IPS-18a (cell line): ENCODE data around the gene SEMA4D.

Source experiments
- H3K27ac ChIP-seq: one replicate; pipeline ENCODE4 v1.5.1; 2013; ENCODE audit warnings: low read length
- H3K27me3 ChIP-seq: one replicate; pipeline ENCODE4 v1.6.1; 2013; ENCODE audit warnings: mild to moderate bottlenecking, low read length; ENCODE audit not compliant: control insufficient read depth, insufficient read depth
- H3K36me3 ChIP-seq: one replicate; pipeline ENCODE4 v1.6.1; 2013; ENCODE audit warnings: low read depth, low read length; ENCODE audit not compliant: control insufficient read depth
- H3K4me1 ChIP-seq: one replicate; pipeline ENCODE4 v1.6.1; 2013; ENCODE audit warnings: low read depth, low read length; ENCODE audit not compliant: control insufficient read depth
- H3K4me3 ChIP-seq: one replicate; pipeline ENCODE4 v1.5.1; 2013; ENCODE audit warnings: low read length
- H3K9ac ChIP-seq: one replicate; pipeline ENCODE4 v1.6.1; 2013; ENCODE audit warnings: mild to moderate bottlenecking, low read length, moderate library complexity
- H3K9me3 ChIP-seq: one replicate; pipeline ENCODE4 v1.6.1; 2013; ENCODE audit warnings: low read depth, low read length; ENCODE audit not compliant: control insufficient read depth

SEMA4D gene

GRCh38 chr9:89497257-89497963 is 503 bp downstream of the SEMA4D start:
- H3K36me3 ChIP-seq = no peaks in the 10 kb centered on the region
- H3K27ac ChIP-seq = no peak overlapping the region
- no peaks in the 10 kb centered on the region for H3K27me3 ChIP-seq
- no peaks in the 10 kb centered on the region for H3K9me3 ChIP-seq
- peak overlapping the region; percentile 16 for H3K9ac ChIP-seq
- peak overlapping the region; percentile 66 for H3K4me3 ChIP-seq
- peaks cover 48% of the 10 kb centered on the region for H3K4me1 ChIP-seq

DNA sequence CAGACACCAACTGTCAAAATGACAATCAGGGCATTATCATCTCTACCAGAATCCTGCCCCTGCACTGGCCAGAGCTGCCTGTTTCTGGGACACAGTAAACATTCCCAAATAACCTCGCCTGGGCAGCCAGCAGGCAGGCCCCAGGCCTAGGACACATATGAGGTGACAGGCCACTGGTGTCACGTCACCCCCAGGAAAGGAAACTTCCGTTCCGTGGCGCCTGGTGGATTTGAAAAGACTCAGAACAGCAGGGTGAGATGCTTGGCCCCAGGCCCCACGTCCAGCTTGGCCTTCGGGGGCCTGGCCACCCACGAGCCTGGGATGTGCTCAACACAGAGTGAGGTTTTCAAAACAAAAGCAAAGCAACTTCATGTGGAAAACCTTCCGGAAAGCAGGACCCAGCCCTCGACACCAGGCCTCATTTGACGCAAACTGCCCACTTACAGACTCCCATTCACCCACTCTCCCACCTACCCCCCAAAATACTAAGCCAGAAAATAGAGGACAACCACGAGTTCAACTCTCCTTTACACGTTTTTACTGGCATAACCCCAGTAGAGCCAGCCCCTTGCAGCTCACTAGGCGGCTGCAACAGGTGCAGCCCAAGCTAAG is 1.2 kb downstream of the SEMA4D start:
- peak overlapping the region; percentile 16 for H3K9ac ChIP-seq

DNA sequence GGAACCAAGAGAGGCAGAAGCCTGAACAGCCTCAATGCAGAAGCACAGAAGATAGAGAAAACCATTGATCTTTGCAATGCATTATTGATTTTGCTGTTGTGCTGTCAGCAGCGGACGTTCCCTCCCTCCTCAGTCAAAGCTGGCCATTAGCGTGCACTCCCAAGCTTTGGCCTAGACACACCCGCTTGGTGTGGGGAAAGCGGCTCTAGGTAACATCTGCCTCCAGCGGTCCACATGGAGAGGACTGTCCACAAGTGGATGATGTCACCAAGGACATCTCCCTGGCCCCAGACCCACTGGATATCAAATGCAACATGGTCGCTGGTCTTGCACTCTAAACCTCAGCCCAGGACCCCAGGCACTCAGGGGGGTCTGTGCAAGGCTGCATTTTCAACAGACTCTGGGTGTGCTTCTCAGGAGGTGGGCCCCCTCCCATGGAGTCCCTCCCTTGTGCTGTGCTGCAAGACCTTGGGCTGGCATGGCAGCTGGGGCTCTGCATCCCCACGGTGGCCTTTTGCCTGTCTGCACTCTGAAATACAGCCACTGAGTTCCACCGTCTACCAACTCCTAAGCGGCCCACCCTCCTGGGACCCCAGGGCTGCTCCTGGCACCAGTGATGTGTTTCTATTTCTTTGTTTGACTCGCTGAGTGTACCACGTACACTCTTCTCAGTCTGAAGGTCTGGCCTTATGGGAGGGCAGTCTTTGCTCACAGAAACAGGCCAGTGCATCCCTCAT is 1.9 kb downstream of the SEMA4D start:
- Histone ChIP-seq H3K4me3 (no peak overlapping the region), H3K4me1 (peaks cover 48% of the 10 kb centered on the region), H3K27ac (no peak overlapping the region), H3K36me3 (no peaks in the 10 kb centered on the region), H3K9me3 (no peaks in the 10 kb centered on the region), H3K27me3 (no peaks in the 10 kb centered on the region), H3K9ac (no peak overlapping the region)

More for the DNA sequence above, 1.2 kb downstream of the SEMA4D start:
- H3K27me3 ChIP-seq = no peaks in the 10 kb centered on the region
- no peak overlapping the region for H3K27ac ChIP-seq
- no peaks in the 10 kb centered on the region for H3K36me3 ChIP-seq
- H3K4me1 ChIP-seq = peaks cover 48% of the 10 kb centered on the region
- H3K9me3 ChIP-seq = no peaks in the 10 kb centered on the region
- peak overlapping the region; percentile 66 for H3K4me3 ChIP-seq

GRCh38 chr9:89494199-89494598 is 3.7 kb downstream of the SEMA4D start:
- Histone ChIP-seq H3K9ac (no peak overlapping the region), H3K9me3 (no peaks in the 10 kb centered on the region), H3K27ac (no peak overlapping the region), H3K4me3 (no peak overlapping the region), H3K36me3 (no peaks in the 10 kb centered on the region), H3K4me1 (peaks cover 56% of the 10 kb centered on the region), H3K27me3 (no peaks in the 10 kb centered on the region)

GRCh38 chr9:89493671-89494070 is 4.2 kb downstream of the SEMA4D start:
- H3K9me3 ChIP-seq = no peaks in the 10 kb centered on the region
- H3K36me3 ChIP-seq = no peaks in the 10 kb centered on the region
- no peak overlapping the region for H3K9ac ChIP-seq
- H3K4me3 ChIP-seq = no peak overlapping the region
- no peaks in the 10 kb centered on the region for H3K27me3 ChIP-seq
- H3K27ac ChIP-seq = no peak overlapping the region
- H3K4me1 ChIP-seq = peaks cover 50% of the 10 kb centered on the region

GRCh38 chr9:89493181-89493580 is 4.7 kb downstream of the SEMA4D start:
- H3K27me3 ChIP-seq = no peaks in the 10 kb centered on the region
- H3K4me3 ChIP-seq = no peak overlapping the region
- H3K4me1 ChIP-seq = peaks cover 45% of the 10 kb centered on the region
- H3K9me3 ChIP-seq = no peaks in the 10 kb centered on the region
- H3K9ac ChIP-seq = no peak overlapping the region
- no peak overlapping the region for H3K27ac ChIP-seq
- H3K36me3 ChIP-seq = no peaks in the 10 kb centered on the region

GRCh38 chr9:89492586-89492985 is 5.3 kb downstream of the SEMA4D start:
- Histone ChIP-seq H3K36me3 (no peaks in the 10 kb centered on the region), H3K9ac (no peak overlapping the region), H3K27ac (no peak overlapping the region), H3K4me3 (no peak overlapping the region), H3K4me1 (peaks cover 45% of the 10 kb centered on the region), H3K27me3 (no peaks in the 10 kb centered on the region), H3K9me3 (no peaks in the 10 kb centered on the region)

GRCh38 chr9:89491694-89492093 is 6.2 kb downstream of the SEMA4D start:
- H3K4me1 ChIP-seq = peaks cover 41% of the 10 kb centered on the region
- H3K9ac ChIP-seq = no peak overlapping the region
- H3K36me3 ChIP-seq = no peaks in the 10 kb centered on the region
- H3K27me3 ChIP-seq = no peaks in the 10 kb centered on the region
- no peak overlapping the region for H3K27ac ChIP-seq
- H3K4me3 ChIP-seq = no peak overlapping the region
- no peaks in the 10 kb centered on the region for H3K9me3 ChIP-seq

- no peak overlapping the region for H3K27ac ChIP-seq
- peaks cover 29% of the 10 kb centered on the region for H3K4me1 ChIP-seq
- no peak overlapping the region for H3K4me3 ChIP-seq
These were observed 8.1 kb downstream of the SEMA4D start for GRCh38 chr9:89489548-89490530.

DNA sequence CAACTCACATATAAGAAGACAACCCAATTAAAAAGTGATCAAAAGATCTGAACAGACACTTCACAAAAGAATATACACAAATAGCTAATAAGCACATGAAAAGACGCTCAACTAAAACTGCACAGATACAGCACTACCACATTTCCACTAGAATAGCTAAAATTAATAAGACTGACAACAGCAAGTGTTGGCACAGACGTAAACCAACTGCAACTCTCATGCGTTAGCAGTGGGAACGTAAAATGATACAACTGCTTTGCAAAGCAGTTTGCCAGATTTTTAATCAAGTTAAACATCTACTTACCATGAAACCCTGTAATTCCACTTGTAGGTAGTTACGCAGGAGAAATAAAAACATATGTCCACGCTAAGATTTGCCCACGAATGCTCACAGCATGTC is 9.0 kb downstream of the SEMA4D start:
- H3K36me3 ChIP-seq = no peaks in the 10 kb centered on the region
- no peaks in the 10 kb centered on the region for H3K27me3 ChIP-seq
- H3K4me1 ChIP-seq = peaks cover 20% of the 10 kb centered on the region
- no peak overlapping the region for H3K9ac ChIP-seq
- H3K4me3 ChIP-seq = no peak overlapping the region
- H3K27ac ChIP-seq = no peak overlapping the region
- H3K9me3 ChIP-seq = no peaks in the 10 kb centered on the region

More at GRCh38 chr9:89489548-89490530, 8.1 kb downstream of the SEMA4D start:
- H3K27me3 ChIP-seq = no peaks in the 10 kb centered on the region
- H3K9ac ChIP-seq = no peak overlapping the region
- no peaks in the 10 kb centered on the region for H3K9me3 ChIP-seq
- no peaks in the 10 kb centered on the region for H3K36me3 ChIP-seq

- Histone ChIP-seq H3K4me3 (no peak overlapping the region), H3K9ac (no peak overlapping the region), H3K27ac (no peak overlapping the region), H3K4me1 (peaks cover 12% of the 10 kb centered on the region), H3K27me3 (no peaks in the 10 kb centered on the region), H3K9me3 (no peaks in the 10 kb centered on the region), H3K36me3 (no peaks in the 10 kb centered on the region)
These were observed 9.8 kb downstream of the SEMA4D start for GRCh38 chr9:89488131-89488530.
